ENCODE data around the gene UCP3.
"Not testable (repeated sequence)": the region's sequence is repeated elsewhere in the genome, so short reads cannot be mapped to it uniquely, and the experiment has no call there.

Gene UCP3

GRCh38 chr11:74000307-74001133 lies 8.4 kb downstream of the UCP3 start:
- DNase-seq (ENCODE audit: extremely low read depth in 1 of 2, low read depth in 1 of 2) = no peak

DNA sequence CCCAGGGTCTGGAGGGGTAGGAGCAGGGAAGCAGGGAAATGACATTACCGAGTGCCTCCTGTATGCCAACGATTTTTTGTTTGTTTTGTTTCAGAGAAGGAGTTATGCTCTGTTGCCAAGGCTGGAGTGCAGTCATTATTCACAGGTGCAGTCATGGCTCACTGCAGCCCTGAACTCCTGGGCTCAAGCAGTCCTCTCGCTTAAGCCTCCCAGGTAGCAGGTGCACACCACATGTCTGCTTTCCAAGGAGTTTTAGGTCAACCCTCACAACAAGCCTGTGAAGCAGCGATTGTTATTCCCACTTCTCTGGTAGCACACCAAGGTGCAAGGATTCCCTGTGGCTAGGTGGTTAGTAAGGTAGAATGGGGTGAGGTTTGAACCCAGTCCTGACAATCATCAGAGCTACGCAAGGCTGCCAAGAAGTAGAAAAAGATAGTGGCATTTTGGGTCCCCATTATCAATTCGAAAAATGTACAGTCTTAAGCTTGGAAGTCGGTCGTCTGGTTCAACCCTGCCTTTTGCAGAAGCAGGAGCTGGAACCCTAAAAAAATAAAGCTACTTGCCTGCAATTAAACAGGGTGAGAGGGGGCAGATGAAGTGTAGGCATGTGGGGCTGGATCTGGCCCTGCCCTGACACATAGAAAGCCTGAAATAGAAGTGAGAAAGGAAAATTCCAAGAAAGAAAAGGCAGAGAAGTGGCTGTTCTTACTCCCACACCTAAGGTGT lies 9.1 kb downstream of the UCP3 start:
- no peak for DNase-seq (ENCODE audit: extremely low read depth in 1 of 2, low read depth in 1 of 2)

GRCh38 chr11:73998846-73999575 lies 9.9 kb downstream of the UCP3 start:
- DNase-seq (ENCODE audit: extremely low read depth in 1 of 2, low read depth in 1 of 2) = no peak

DNA sequence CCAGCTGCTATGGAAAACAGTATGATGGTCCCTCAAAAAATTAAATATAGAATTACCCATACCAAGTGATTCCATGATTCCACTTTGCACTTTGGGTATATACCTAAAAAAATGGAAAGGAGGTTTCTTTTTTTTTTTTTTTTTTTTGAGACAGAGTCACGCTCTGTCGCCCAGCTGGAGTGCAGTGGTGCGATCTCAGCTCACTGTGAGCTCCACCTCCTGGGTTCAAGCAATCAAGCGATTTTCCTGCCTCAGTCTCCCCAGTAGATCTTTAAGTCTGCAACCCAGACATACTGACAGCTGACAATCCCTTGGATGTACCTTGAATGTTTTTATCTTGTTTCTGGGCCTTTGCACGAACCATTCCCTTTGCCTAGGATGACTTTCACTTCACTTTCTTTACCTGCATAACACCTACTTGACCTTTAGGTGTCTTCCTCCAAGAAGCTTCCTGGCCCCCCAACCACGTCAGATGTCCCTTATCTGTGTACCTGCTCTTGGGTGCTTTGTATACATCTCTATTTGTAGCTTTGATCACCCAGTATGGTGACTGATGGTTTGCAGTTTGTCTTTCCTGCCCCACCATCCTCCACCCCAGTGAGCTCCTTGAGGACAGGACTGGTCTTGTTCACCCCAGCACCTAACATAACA lies 11.6 kb downstream of the UCP3 start:
- no peak for DNase-seq (ENCODE audit: extremely low read depth in 1 of 2, low read depth in 1 of 2)

- no peak for DNase-seq (ENCODE audit: extremely low read depth in 1 of 2, low read depth in 1 of 2)
Measured at GRCh38 chr11:73996161-73996747, 12.6 kb downstream of the UCP3 start.

GRCh38 chr11:73995731-73996130 lies 13.2 kb downstream of the UCP3 start:
- DNase-seq (ENCODE audit: extremely low read depth in 1 of 2, low read depth in 1 of 2) = no peak

DNA sequence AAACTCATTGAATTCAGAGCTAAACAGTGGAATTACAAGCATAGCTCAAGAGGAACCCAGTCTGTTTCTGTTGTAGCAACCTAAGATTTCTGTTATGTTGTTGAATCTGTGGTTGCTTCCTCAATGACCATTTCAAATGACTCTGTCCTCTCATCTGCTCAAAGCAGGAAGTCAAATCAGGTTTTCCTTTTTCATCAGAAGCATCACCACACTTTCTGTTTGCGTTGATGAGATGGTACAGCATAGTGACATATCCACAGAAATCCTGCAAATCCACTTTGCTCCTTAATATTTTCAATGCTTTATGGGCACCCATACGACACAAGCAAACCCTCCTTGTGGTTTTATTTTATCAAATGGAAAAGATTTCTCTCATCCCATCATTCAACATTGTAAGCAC lies 13.6 kb downstream of the UCP3 start:
- DNase-seq (ENCODE audit: extremely low read depth in 1 of 2, low read depth in 1 of 2) = no peak

DNA sequence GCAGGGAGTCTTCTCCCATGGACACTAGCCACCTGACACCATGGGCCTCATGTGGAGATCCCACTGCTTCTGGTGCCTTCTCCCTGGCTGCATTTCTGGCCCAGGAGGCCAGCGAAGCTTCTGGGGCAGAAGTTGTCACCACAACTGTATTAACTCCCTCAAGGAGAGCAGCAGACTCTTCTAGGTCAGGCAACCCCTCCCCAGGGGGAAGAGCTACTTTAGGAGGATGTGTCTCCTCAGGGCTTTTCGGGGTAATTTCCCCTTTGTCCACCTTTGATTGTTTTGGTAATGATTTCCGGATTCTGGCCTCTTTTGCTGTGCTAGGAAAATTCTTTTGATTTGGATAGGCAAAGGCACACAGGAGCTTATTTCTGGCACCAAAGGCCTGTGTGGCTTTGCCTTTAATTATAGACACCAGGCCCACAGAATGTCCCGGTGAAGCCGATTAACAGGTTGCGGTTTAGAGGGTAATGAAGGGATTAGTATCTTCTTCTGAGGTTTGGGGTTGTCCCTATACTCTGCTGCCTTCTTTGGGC lies 17.3 kb downstream of the UCP3 start:
- no peak for DNase-seq (ENCODE audit: extremely low read depth in 1 of 2, low read depth in 1 of 2)

GRCh38 chr11:73990730-73991129 lies 18.2 kb downstream of the UCP3 start:
- no peak for DNase-seq (ENCODE audit: extremely low read depth in 1 of 2, low read depth in 1 of 2)

- no peak for DNase-seq (ENCODE audit: extremely low read depth in 1 of 2, low read depth in 1 of 2)
Measured at GRCh38 chr11:73989156-73989555, 19.7 kb downstream of the UCP3 start.

DNA sequence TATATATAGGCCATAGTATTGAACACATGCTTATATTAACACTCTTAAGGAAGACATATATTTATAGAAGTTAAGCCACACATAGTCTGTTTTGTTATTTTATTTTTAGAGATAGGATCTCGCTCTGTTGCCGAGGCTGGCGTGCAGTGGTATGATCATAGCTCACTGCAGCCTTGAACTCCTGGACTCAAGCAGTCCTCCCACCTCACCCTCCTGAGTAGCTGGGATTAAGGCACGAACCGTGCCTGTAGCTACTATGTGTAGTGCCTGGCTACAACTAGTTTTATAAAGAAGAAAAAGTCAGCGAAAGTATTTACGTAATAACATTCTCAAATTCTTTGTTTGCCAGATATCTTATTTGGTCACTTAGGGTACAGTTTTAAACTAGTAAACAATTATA lies 20.7 kb downstream of the UCP3 start:
- no peak for DNase-seq (ENCODE audit: extremely low read depth in 1 of 2, low read depth in 1 of 2)

DNA sequence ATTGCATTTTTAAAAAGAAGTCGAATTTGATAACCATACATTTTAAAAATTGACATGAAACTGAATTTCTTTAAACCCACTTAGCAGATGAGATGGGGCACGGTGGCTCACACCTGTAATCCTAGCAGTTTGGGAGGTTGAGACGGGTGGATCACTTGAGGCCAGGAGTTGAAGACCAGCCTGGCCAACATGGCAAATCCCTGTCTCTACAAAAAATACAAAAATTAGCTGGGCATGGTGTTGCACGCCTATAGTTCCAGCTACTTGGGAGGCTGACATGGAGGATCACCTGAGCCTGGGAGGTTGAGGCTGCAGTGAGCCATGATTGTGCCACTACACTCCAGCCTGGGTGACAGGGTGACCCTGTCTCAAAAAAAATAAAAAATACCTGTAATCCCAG lies 23.2 kb downstream of the UCP3 start:
- not testable (repeated sequence) for DNase-seq (ENCODE audit: extremely low read depth in 1 of 2, low read depth in 1 of 2)

- no peak for DNase-seq (ENCODE audit: extremely low read depth in 1 of 2, low read depth in 1 of 2)
Measured at GRCh38 chr11:73983741-73984538, 24.9 kb downstream of the UCP3 start.

DNA sequence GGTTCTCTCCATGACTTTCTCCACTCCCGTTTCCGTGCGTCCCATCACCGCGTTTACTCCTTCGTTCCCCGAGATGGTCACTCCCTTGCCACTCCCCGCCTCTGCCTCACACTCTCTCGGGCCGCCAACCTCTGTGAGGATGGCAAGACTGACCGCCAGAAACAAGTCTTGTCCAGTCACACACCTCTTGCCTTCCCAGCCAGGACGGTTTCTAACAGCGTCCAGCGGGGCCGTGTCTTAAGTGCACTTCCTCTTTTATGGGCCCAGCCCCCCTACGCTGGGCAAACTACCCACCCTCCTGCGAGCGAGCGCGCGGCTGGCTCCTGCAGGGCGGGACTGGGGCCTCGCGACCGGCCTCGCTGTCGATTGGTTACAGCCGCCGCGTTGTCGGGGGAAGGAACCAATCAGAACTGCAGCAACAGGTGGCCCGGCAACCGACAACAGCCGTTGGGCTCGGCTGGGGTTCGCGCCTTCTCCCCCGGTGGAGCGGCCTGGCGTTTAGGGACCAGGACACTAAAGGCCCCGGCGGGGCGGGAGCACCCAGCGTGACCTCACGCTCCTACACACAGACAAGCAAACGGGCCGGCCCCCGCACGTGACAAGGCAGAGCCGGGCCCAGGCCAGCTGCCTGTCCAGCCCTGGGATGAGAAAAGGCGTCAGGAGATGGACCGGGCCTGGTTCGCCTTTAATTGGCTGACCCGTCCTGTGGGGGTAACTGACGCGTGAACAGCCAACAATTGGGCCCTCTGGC lies 25.7 kb downstream of the UCP3 start:
- peak; percentile 80 to 85 for DNase-seq (ENCODE audit: extremely low read depth in 1 of 2, low read depth in 1 of 2)

- peak in 1 of 2 donors; percentile 82 for DNase-seq (ENCODE audit: extremely low read depth in 1 of 2, low read depth in 1 of 2)
Measured at GRCh38 chr11:73982595-73982989, 26.3 kb downstream of the UCP3 start, which contains the start of gene UCP2. Gene UCP2, minus strand, starts transcription at chr11:73982843. Its CDS starts 4,465 bp downstream, at chr11:73978378.

- no peak for DNase-seq (ENCODE audit: extremely low read depth in 1 of 2, low read depth in 1 of 2)
Measured at GRCh38 chr11:73981051-73981805, 27.7 kb downstream of the UCP3 start.

GRCh38 chr11:73980001-73980961 lies 28.6 kb downstream of the UCP3 start:
- DNase-seq (ENCODE audit: extremely low read depth in 1 of 2, low read depth in 1 of 2) = peak in 1 of 2 donors; percentile 60

Data from activated CD8-positive, alpha-beta memory T cell treated with anti-CD3 and anti-CD28 coated beads for 1 hour (primary cell).